Measurements from ENCODE around the gene SERPINA4. TPM values are rescaled to one million over a fixed set of nuclear protein-coding genes. Genes with fewer than 3 reads are reported as not detected.

SERPINA4 gene
- total and polyA plus RNA-seq, 2 of the 8 experiments (the other 6 are each of a cell fraction or from before 2014, with no cell fraction given) = not detected

DNA sequence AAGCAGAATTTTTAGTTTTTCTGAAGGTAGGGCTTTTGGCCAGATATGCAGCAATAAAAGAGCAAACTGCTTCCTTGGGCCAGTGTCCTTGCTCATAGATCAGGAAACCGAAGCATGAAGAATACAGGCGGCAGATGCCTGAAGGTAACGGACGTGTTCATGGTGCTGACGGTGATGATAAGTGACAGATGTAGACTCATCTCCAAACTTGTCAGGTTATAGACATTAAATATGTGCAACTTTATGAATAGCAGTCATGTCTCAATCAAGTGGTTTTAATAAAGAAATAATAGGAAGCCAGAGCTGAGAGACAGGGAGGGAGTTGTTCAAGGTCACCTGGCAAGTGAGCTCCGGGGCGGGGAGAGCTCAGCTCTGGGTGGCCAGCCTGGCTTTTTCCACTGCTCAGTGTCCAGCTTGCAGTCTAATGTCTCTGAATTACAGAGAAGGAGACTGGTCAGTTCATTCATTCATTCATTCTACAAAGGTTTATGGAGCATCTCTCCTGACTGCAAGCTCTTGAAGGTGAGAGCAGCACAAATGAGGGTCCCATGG is 21.0 kb downstream of the SERPINA4 start:
- no peak overlapping the region for H2BK5ac ChIP-seq (ENCODE audit: low read depth, low read length)
- no peak overlapping the region for H2BK15ac ChIP-seq (ENCODE audit: low read length)
- no peak overlapping the region for H4K5ac ChIP-seq (ENCODE audit: insufficient read length, low read depth, low read length)
- H3K23me2 ChIP-seq (ENCODE audit: low read depth, low read length) = peaks cover 3% of the 10 kb centered on the region; the same call in 1 of the 2 replicates
- no peak overlapping the region for H3K4me3 ChIP-seq (ENCODE audit: extremely low read depth in 1 of 4, insufficient read depth in 2 of 4, low read depth in 3 of 4, low read length in 4 of 4)
- WGBS, 2 experiments (ENCODE audit: extremely low coverage in 1 of 2, insufficient coverage in 1 of 2, insufficient read length in 1 of 2, insufficient replicate concordance in 2 of 2, low coverage in 1 of 2, low lambda C conversion rate in 2 of 2, missing lambda C conversion rate in 1 of 2) = 96% methylated on average over 7 of the region's 7 CpGs; no CpG with 5 or more reads in 1 of the 2 experiments
- no peaks in the 10 kb centered on the region for H3K36me3 ChIP-seq (ENCODE audit: control insufficient read depth in 2 of 4, insufficient read depth in 4 of 4, low read length in 3 of 4)
- H3K79me1 ChIP-seq (ENCODE audit: low read depth, low read length) = no peaks in the 10 kb centered on the region
- H3K4ac ChIP-seq (replicated peaks; ENCODE audit: insufficient read length, low read depth, low read length) = no peak overlapping the region
- no peak for FAIRE-seq
- no peak overlapping the region for H3K4me2 ChIP-seq (ENCODE audit: insufficient read depth in 1 of 2, low read depth in 2 of 2, low read length in 2 of 2)
- no peak overlapping the region for H2AK5ac ChIP-seq (ENCODE audit: low read depth, low read length)
- no peak overlapping the region for H4K8ac ChIP-seq (ENCODE audit: extremely low read depth, insufficient read depth, low read length)
- H4K91ac ChIP-seq (replicated peaks; ENCODE audit: insufficient read length, low read length) = no peak overlapping the region
- H3K18ac ChIP-seq (ENCODE audit: extremely low read depth, low read length) = no peak overlapping the region
- DNase-seq (ENCODE audit: low read depth in 1 of 2, low spot score in 2 of 2) = no peak
- no peak overlapping the region for H3K56ac ChIP-seq (replicated peaks; ENCODE audit: insufficient read length, low read depth, low read length)
- no peak overlapping the region for H2BK120ac ChIP-seq (replicated peaks; ENCODE audit: low read depth, low read length)
- H3K27me3 ChIP-seq (replicated peaks in 1 of 4; ENCODE audit: control insufficient read depth in 3 of 4, extremely low read depth in 1 of 4, insufficient read depth in 3 of 4, low read length in 3 of 4) = peaks cover 0 to 2% (median 0%) of the 10 kb centered on the region in 4 experiments; a peak in 3 of 7 replicates
- no peak overlapping the region for H3K9ac ChIP-seq (replicated peaks in 1 of 4; ENCODE audit: extremely low read depth in 1 of 4, low read depth in 3 of 4, low read length in 3 of 4)
- no peaks in the 10 kb centered on the region for H3K79me2 ChIP-seq (ENCODE audit: control insufficient read depth in 1 of 2, insufficient read depth in 2 of 2, low read length in 2 of 2)
- H3K23ac ChIP-seq (ENCODE audit: insufficient read length) = no peak overlapping the region
- CTCF ChIA-PET (ENCODE audit: partially characterized antibody) = interaction anchor here (0.6 to 1.5 kb wide), 3 partner anchors 13 to 201 kb away, joined by 3 to 4 read pairs (median 3); no protein-coding TSS in a partner anchor
- H3K4me1 ChIP-seq (replicated peaks in 1 of 4; ENCODE audit: control insufficient read depth in 3 of 4, insufficient read depth in 4 of 4, low read length in 3 of 4) = peaks cover 0 to 4% (median 1%) of the 10 kb centered on the region in 4 experiments; a peak in 1 of 7 replicates
- H4K20me1 ChIP-seq (replicated peaks in 1 of 2; ENCODE audit: control insufficient read depth in 1 of 2, insufficient read depth in 2 of 2, low read length in 2 of 2) = no peaks in the 10 kb centered on the region
- TF ChIP-seq KDM1A (IDR thresholded peaks at IDR 0.05; ENCODE audit: borderline replicate concordance, low read length) (no peak), SP2 (IDR thresholded peaks at IDR 0.05; ENCODE audit: low read length) (no peak)
- H2BK12ac ChIP-seq (ENCODE audit: low read depth, low read length) = no peak overlapping the region
- POLR2A ChIA-PET (ENCODE audit: partially characterized antibody) = no interaction called here
- H2BK20ac ChIP-seq (ENCODE audit: low read length) = no peak overlapping the region
- no peak overlapping the region for H3K14ac ChIP-seq (ENCODE audit: insufficient read length)
- H2AFZ ChIP-seq (ENCODE audit: low read length) = no peak overlapping the region
- H3K9me3 ChIP-seq (ENCODE audit: insufficient read depth in 2 of 2, low read depth in 1 of 2, low read length in 1 of 2) = peaks cover 7 to 8% of the 10 kb centered on the region in 2 experiments; a peak in 2 of 4 replicates
- H3K27ac ChIP-seq (ENCODE audit: low read depth, low read length) = no peak overlapping the region

Data from H1 (cell line).